MCF 10A (cell line): ENCODE results near the gene CFAP299. TPM values are rescaled to one million over a fixed set of nuclear protein-coding genes. Genes with fewer than 3 reads are reported as not detected.

Source experiments
- BruUV-seq: library from RNA; stranded (reverse); fragments of 400-500 nt; replicated peaks from 2 replicates; lab custom pipeline; 2021; lab: Mats Ljungman, UMichigan
- CTCF ChIA-PET: fragments of 300-600 bp; sonication (Branson Sonifier 250); formaldehyde crosslinking; extraction: SDS; loops from one replicate; lab custom pipeline; 2021; ENCODE audit warnings: antibody characterized with exemption, inconsistent platforms; lab: Yijun Ruan, JAX
- POLR2A ChIA-PET: fragments of 300-600, 350-650 bp; sonication (Branson Sonifier 250); formaldehyde crosslinking; extraction: SDS; loops from one replicate; lab custom pipeline; 2020; ENCODE audit warnings: antibody characterized with exemption, inconsistent platforms; lab: Yijun Ruan, JAX
- DNase-seq: peaks from one replicate; pipeline ENCODE4 v3.0.0-alpha.2; 2018; ENCODE audit not compliant: unreplicated experiment
- H3K27ac Mint-ChIP-seq: one replicate; pipeline ENCODE4 v1.8.0; 2022; ENCODE audit warnings: mild to moderate bottlenecking, low read depth, mixed read lengths; ENCODE audit not compliant: unreplicated experiment
- H3K27me3 Mint-ChIP-seq: one replicate; pipeline ENCODE4 v1.8.0; 2022; ENCODE audit warnings: mixed read lengths; ENCODE audit not compliant: insufficient read depth, unreplicated experiment
- H3K36me3 Mint-ChIP-seq: one replicate; pipeline ENCODE4 v1.8.0; 2022; ENCODE audit warnings: mild to moderate bottlenecking, moderate library complexity, mixed read lengths; ENCODE audit not compliant: insufficient read depth, unreplicated experiment
- H3K4me1 Mint-ChIP-seq: one replicate; pipeline ENCODE4 v1.8.0; 2022; ENCODE audit warnings: mixed read lengths; ENCODE audit not compliant: insufficient read depth, unreplicated experiment
- H3K4me3 Mint-ChIP-seq: one replicate; pipeline ENCODE4 v1.8.0; 2022; ENCODE audit warnings: mild to moderate bottlenecking, moderate library complexity, mixed read lengths; ENCODE audit not compliant: unreplicated experiment
- H3K9me3 Mint-ChIP-seq: one replicate; pipeline ENCODE4 v1.8.0; 2022; ENCODE audit warnings: mixed read lengths; ENCODE audit not compliant: unreplicated experiment
- intact Hi-C: fragments of 100-400 bp; cut with micrococcal nuclease; formaldehyde crosslinking; loops from 2 replicates; pipeline ENCODE4 v1.14.1; 2022
- total RNA-seq: library from RNA; stranded (reverse); gene quantifications from 2 replicates; pipeline ENCODE4 v1.2.3, GENCODE V29; 2022
- TF ChIP-seq, protein P1 (sequence below): fragments of 200-600 bp; IDR thresholded peaks from one replicate; pipeline ENCODE4 v1.8.0; 2022; ENCODE audit warnings: antibody characterized with exemption, mild to moderate bottlenecking; ENCODE audit not compliant: unreplicated experiment

Gene CFAP299
- total RNA-seq, 1 experiment from 2014 or later: 0.33 TPM

DNA sequence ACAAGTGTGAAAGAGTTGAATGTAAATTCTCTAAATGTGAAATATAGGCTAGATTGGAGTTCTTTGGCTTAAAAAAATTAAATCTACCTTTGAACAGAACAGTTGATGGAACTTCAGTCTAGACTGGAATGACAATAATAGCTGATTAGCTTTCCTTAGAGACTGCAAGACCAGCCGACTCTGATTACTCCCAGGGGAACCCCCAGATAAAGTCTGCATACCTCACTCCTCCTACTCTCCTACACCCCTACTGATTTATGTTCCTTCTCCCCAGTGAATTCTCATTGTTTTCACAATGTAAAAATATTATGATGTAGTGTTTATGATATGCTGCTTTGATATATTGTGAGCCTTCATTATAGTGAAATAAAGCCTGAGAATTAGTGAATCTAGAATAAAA, 241.3 kb downstream of the CFAP299 start:
- no peak for DNase-seq
- H3K36me3 Mint-ChIP-seq: no peaks in the 10 kb centered on the region
- no peaks in the 10 kb centered on the region for H3K27me3 Mint-ChIP-seq
- no peak overlapping the region for H3K4me3 Mint-ChIP-seq
- TF ChIP-seq, protein P1, sequence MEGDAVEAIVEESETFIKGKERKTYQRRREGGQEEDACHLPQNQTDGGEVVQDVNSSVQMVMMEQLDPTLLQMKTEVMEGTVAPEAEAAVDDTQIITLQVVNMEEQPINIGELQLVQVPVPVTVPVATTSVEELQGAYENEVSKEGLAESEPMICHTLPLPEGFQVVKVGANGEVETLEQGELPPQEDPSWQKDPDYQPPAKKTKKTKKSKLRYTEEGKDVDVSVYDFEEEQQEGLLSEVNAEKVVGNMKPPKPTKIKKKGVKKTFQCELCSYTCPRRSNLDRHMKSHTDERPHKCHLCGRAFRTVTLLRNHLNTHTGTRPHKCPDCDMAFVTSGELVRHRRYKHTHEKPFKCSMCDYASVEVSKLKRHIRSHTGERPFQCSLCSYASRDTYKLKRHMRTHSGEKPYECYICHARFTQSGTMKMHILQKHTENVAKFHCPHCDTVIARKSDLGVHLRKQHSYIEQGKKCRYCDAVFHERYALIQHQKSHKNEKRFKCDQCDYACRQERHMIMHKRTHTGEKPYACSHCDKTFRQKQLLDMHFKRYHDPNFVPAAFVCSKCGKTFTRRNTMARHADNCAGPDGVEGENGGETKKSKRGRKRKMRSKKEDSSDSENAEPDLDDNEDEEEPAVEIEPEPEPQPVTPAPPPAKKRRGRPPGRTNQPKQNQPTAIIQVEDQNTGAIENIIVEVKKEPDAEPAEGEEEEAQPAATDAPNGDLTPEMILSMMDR: no peak
- H3K9me3 Mint-ChIP-seq: no peaks in the 10 kb centered on the region
- no peak overlapping the region for H3K27ac Mint-ChIP-seq
- ChIA-PET POLR2A (no interaction called here), CTCF (interaction anchor here (0.6 to 0.7 kb wide), 3 partner anchors 36 to 212 kb away, joined by 3 to 5 read pairs (median 3); no protein-coding TSS in a partner anchor)
- no TSS peak for BruUV-seq
- intact Hi-C loops: no loop called here
- no peaks in the 10 kb centered on the region for H3K4me1 Mint-ChIP-seq

DNA sequence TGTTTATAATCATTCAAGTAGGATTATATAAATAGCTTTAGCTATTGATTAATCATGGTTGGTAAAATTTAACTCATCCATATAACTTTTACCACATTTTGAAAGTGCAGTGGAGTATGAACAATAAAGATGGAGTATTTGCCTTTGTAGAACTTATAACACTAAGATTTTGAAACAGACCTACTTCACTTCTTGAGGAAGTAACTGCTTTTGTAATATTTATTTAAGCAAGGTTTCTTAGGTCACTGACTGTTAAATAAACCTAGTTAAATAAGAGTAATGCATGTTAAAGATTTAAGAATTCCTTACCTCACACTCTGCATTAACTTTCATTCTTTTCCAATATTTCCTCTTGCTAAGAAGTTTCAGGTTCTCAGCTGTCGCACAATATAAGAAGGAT, 242.5 kb downstream of the CFAP299 start:
- no peak overlapping the region for H3K4me3 Mint-ChIP-seq
- no peaks in the 10 kb centered on the region for H3K9me3 Mint-ChIP-seq
- intact Hi-C loops: no loop called here
- H3K27me3 Mint-ChIP-seq: no peaks in the 10 kb centered on the region
- H3K27ac Mint-ChIP-seq: no peak overlapping the region
- ChIA-PET POLR2A (interaction anchor here (1.2 kb wide), 1 partner anchor 11 kb away, joined by 3 read pairs; no protein-coding TSS in a partner anchor), CTCF (no interaction called here)
- DNase-seq: no peak
- TF ChIP-seq, protein P1: no peak
- no TSS peak for BruUV-seq
- H3K4me1 Mint-ChIP-seq: no peaks in the 10 kb centered on the region
- H3K36me3 Mint-ChIP-seq: no peaks in the 10 kb centered on the region

DNA sequence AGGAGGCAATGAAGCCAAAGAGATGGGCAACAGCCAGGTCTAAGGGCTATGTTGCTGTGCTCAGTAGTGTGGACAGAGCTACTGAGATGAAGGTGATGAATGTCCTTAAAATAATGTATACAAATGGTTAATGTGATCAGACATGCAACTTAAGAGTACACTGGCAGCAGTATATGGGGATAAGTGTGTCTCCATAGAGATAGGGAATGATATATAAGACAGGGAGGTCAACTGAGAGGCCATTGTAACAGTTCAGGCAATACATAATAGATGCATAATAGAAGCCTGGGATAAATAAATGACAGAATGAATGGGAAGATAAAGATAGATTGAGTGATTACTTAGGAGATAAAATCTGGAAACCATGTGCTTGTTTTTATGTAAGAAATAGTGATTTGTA, 250.0 kb downstream of the CFAP299 start:
- Mint-ChIP-seq H3K9me3 (no peaks in the 10 kb centered on the region), H3K36me3 (no peaks in the 10 kb centered on the region), H3K27ac (no peak overlapping the region), H3K27me3 (no peaks in the 10 kb centered on the region), H3K4me3 (no peak overlapping the region), H3K4me1 (no peaks in the 10 kb centered on the region)
- no peak for DNase-seq
- TF ChIP-seq, protein P1: no peak
- intact Hi-C loops: no loop called here
- ChIA-PET CTCF (no interaction called here), POLR2A (no interaction called here)
- no TSS peak for BruUV-seq

DNA sequence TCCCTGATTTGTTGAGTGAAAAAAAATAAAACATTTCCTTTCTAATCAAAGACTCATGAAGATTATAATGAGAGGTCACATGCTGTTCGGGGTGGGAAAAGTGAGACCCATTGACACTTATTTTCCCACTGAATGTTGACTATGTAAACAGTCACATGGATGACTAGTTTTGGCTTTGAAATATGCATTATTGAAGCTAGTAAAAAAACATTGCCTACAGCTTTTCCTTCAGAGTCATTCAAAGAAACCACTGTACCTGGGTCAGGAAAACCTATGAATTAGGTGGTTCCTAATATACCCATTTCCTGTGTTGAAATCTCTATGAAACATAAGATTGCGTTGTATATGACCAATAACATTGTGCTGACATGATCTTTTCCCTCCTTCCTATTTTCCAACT, 251.2 kb downstream of the CFAP299 start:
- H3K36me3 Mint-ChIP-seq: no peaks in the 10 kb centered on the region
- BruUV-seq: no TSS peak
- DNase-seq: no peak
- no peak overlapping the region for H3K27ac Mint-ChIP-seq
- TF ChIP-seq, protein P1: no peak
- H3K4me3 Mint-ChIP-seq: no peak overlapping the region
- intact Hi-C loops: no loop called here
- ChIA-PET POLR2A (interaction anchor here (0.8 kb wide), 1 partner anchor 28 kb away, joined by 3 read pairs; no protein-coding TSS in a partner anchor), CTCF (interaction anchor here (0.7 kb wide), 1 partner anchor 79 kb away, joined by 3 read pairs; no protein-coding TSS in a partner anchor)
- H3K4me1 Mint-ChIP-seq: no peaks in the 10 kb centered on the region
- H3K27me3 Mint-ChIP-seq: no peaks in the 10 kb centered on the region
- no peaks in the 10 kb centered on the region for H3K9me3 Mint-ChIP-seq
